ENCODE results near the gene HFE. TPM values are rescaled to one million over a fixed set of nuclear protein-coding genes. Genes with fewer than 3 reads are reported as not detected.

HFE gene
- total RNA-seq, 6 donors from 2014 or later, result 3.8 to 26.2 (median 8.5) TPM

GRCh38 chr6:26123675-26123946 is 36.4 kb downstream of the HFE start:
- no peak for ATAC-seq (ENCODE audit: low FRiP score in 2 of 2)
- peak overlapping the region; percentile 32 to 75 (median 72) for H3K4me3 ChIP-seq
- no peak for DNase-seq
- WGBS, 2 donors, result 0% methylated on average over 7 to 15 of the region's 16 CpGs
- H3K27me3 ChIP-seq, result no peaks in the 10 kb centered on the region
- peaks cover 22 to 26% (median 25%) of the 10 kb centered on the region in 4 donors for H3K4me1 ChIP-seq
- H3K36me3 ChIP-seq, result peaks cover 0 to 11% (median 5%) of the 10 kb centered on the region in 4 donors
- no peaks in the 10 kb centered on the region for H3K9me3 ChIP-seq
- H3K27ac ChIP-seq, result peak overlapping the region; percentile 94 to 98 (median 96)
- peak in 2 of 4 donors; percentile 45 to 87 for TF ChIP-seq POLR2A (IDR thresholded peaks at IDR 0.05)
- TF ChIP-seq, protein P1, sequence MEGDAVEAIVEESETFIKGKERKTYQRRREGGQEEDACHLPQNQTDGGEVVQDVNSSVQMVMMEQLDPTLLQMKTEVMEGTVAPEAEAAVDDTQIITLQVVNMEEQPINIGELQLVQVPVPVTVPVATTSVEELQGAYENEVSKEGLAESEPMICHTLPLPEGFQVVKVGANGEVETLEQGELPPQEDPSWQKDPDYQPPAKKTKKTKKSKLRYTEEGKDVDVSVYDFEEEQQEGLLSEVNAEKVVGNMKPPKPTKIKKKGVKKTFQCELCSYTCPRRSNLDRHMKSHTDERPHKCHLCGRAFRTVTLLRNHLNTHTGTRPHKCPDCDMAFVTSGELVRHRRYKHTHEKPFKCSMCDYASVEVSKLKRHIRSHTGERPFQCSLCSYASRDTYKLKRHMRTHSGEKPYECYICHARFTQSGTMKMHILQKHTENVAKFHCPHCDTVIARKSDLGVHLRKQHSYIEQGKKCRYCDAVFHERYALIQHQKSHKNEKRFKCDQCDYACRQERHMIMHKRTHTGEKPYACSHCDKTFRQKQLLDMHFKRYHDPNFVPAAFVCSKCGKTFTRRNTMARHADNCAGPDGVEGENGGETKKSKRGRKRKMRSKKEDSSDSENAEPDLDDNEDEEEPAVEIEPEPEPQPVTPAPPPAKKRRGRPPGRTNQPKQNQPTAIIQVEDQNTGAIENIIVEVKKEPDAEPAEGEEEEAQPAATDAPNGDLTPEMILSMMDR (IDR thresholded peaks at IDR 0.05), result no peak
- peak in 1 of 4 donors; percentile 40 for TF ChIP-seq EP300 (IDR thresholded peaks at IDR 0.05)
- peak; percentile 87 to 91 for TF ChIP-seq POLR2AphosphoS5 (IDR thresholded peaks at IDR 0.05)

- ATAC-seq (ENCODE audit: low FRiP score in 2 of 2) (peak; percentile 95 to 96), DNase-seq (peak; percentile 81 to 92)
- Histone ChIP-seq H3K9me3 (no peaks in the 10 kb centered on the region), H3K36me3 (peaks cover 2 to 16% (median 5%) of the 10 kb centered on the region in 4 donors), H3K4me1 (peaks cover 26 to 31% (median 28%) of the 10 kb centered on the region in 4 donors), H3K27me3 (no peaks in the 10 kb centered on the region), H3K27ac (peak overlapping the region; percentile 94 to 98 (median 96)), H3K4me3 (peak overlapping the region; percentile 32 to 75 (median 72))
- TF ChIP-seq EP300 (IDR thresholded peaks at IDR 0.05) (peak in 1 of 4 donors; percentile 80), POLR2A (IDR thresholded peaks at IDR 0.05) (peak; percentile 50 to 100 (median 98)), POLR2AphosphoS5 (IDR thresholded peaks at IDR 0.05) (peak; percentile 98 to 99)
- TF ChIP-seq, protein P1 (IDR thresholded peaks at IDR 0.05), result peak in 2 of 6 experiments; percentile 1 to 14
- 0 to 1% methylated on average over 15 to 40 of the region's 45 CpGs for WGBS, 2 donors
These were observed 36.9 kb downstream of the HFE start for GRCh38 chr6:26123947-26124780.

DNA sequence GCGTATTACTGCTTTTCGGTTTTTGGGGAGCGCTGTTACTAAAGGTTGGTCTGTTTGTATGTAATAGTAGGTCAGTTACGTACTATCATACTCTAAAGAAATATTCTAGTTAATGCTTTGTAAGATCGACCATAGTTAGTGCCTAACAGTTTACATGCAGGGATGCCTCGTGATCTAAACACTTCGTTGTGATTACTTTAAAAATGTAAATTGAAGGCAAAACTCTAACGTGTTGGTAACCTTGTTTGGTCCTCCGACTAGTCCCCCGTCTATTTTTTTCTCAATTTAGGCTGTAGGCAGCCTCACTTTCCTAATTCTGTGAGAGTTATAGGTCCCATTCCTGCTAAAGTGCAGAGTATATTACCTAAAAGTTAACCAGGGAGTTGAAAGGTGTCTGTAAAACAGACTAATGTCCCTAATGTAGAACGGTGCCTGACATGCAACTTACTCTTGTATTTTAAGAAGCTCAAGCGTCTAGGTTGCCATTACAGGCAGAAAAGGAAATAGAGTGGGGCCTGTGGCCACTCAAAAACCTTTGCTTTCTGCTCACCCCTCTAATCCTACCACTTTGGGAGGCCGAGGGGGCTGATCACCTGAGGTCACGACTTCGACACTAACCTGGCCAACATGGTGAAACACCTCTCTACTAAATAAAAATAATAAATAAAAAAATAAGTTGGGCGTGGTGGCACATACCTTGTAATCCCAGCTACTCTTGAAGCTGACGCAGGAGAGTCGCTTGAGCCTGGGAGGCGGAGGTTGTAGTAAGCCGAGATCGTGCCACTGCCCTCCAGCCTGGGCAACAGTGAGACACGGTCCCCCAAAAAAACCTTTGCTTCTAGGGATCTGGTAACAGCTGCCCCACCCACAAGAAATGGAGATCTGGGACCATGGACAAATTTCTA is 37.8 kb downstream of the HFE start:
- WGBS, 2 donors, result 0 to 1% methylated on average over 22 of the region's 22 CpGs
- ATAC-seq (ENCODE audit: low FRiP score in 2 of 2) (no peak), DNase-seq (no peak)
- Histone ChIP-seq H3K27me3 (no peaks in the 10 kb centered on the region), H3K4me3 (peak overlapping the region; percentile 27 to 75 (median 72)), H3K9me3 (no peaks in the 10 kb centered on the region), H3K4me1 (peaks cover 34 to 37% (median 35%) of the 10 kb centered on the region in 4 donors), H3K36me3 (peaks cover 4 to 25% (median 8%) of the 10 kb centered on the region in 4 donors), H3K27ac (peak overlapping the region; percentile 94 to 98 (median 96))
- TF ChIP-seq, protein P1 (IDR thresholded peaks at IDR 0.05), result no peak
- no peak for TF ChIP-seq EP300 (IDR thresholded peaks at IDR 0.05)
- no peak for TF ChIP-seq POLR2AphosphoS5 (IDR thresholded peaks at IDR 0.05)
- no peak for TF ChIP-seq POLR2A (IDR thresholded peaks at IDR 0.05)

DNA sequence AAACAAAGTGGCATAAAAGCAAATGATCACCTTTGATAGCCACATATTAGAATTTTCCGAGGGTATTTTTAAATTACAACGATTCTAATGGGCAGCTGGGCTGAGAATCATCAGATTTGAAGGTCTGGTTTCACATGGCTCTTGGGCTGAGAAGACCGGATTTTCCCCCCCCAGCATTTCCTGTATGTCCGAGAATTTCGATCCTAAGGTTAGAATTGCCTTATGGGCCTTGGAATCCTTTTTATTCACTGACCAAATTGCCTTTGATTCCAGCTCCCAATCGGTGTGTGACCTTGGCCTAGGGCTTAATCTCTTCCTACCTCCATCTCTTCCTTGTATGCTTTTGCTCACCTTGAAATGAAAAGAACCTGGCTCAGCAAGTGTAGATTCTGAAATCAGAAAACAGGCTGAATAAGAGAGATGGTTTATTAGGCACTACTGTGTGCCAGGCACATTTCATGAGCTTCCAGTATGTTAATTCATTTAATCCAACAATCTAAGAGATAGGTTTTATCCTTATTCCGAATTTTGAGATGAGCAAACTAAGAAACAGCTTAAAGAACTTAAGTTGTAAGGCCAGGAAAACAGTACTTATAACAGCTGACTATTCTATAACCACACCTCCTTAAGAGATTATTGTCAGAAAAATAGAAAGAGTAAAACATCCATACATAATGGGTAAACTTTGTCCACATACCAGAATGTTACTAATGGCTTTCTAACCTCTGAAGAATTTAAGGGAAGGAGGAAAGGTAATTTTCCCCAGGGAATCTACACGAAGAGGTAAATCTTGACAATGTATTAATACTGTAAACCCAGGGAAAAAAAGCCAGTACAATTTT is 39.4 kb downstream of the HFE start:
- H3K36me3 ChIP-seq, result peaks cover 6 to 34% (median 12%) of the 10 kb centered on the region in 4 donors
- H3K4me1 ChIP-seq, result peaks cover 35 to 43% (median 41%) of the 10 kb centered on the region in 4 donors
- DNase-seq (no peak), ATAC-seq (ENCODE audit: low FRiP score in 2 of 2) (no peak)
- TF ChIP-seq EP300 (IDR thresholded peaks at IDR 0.05), result no peak
- no peak for TF ChIP-seq POLR2A (IDR thresholded peaks at IDR 0.05)
- TF ChIP-seq, protein P1 (IDR thresholded peaks at IDR 0.05), result no peak
- TF ChIP-seq POLR2AphosphoS5 (IDR thresholded peaks at IDR 0.05), result no peak
- H3K4me3 ChIP-seq, result peak overlapping the region; percentile 27 to 75 (median 72)
- peak overlapping the region; percentile 94 to 98 (median 96) for H3K27ac ChIP-seq
- H3K27me3 ChIP-seq, result no peaks in the 10 kb centered on the region
- no peaks in the 10 kb centered on the region for H3K9me3 ChIP-seq
- WGBS, 2 donors, result 3% methylated on average over 8 of the region's 8 CpGs
